ENCODE measurements around the gene MS4A10. TPM values are rescaled to one million over a fixed set of nuclear protein-coding genes. Genes with fewer than 3 reads are reported as not detected.
"Not testable (repeated sequence)": the region's sequence is repeated elsewhere in the genome, so short reads cannot be mapped to it uniquely, and the experiment has no call there.

The MS4A10 gene
- total and polyA plus RNA-seq, 8 donors, result 0.08 to 0.13 (median 0.10) TPM; not detected in 3

DNA sequence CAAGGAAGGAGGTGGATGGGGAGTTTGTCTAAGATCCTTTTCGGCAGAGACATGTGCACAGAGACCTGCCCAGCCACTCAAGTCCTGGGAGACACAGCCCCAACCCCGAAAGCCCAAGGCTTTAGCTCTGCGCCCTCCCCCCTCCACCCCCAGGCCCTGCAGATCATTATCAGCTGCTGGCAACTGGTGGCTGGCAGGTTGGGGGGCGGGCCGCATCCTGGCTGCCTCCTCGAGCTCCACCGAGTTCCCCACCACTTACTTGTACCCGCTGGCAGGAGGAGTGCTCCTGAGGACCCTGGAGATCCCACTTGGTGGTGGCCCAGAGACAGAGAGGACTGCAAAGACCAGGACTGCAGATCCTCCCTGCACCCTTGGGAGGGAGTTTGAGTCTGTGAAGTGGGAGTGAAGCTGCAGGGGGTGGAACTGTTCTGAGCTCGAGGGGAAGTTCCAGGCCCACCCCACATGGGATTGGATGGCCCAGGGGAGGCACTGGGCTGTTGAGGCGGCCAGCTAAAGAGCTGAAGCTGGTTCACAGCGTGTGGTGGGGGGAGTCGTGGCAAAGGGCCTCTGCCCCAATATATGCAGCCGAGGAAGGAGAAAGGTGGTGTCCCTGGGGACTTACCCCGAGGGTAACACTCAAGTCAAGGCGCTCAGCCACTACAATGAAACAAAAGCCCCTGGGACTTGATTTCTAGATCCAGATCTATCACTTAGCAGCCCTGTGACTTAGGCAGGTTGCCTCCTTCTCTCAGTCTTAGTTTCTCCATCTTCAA is 36.9 kb downstream of the MS4A10 start:
- Histone ChIP-seq H3K36me3 (no peaks in the 10 kb centered on the region), H3K27me3 (peaks cover 13 to 68% of the 10 kb centered on the region in 2 donors), H3K27ac (no peak overlapping the region), H3K4me1 (no peaks in the 10 kb centered on the region), H3K4me3 (no peak overlapping the region), H3K9me3 (peaks cover 0 to 7% of the 10 kb centered on the region in 2 donors)
- intact Hi-C loops (cut with DNase I), result no loop called here
- no peak for TF ChIP-seq CTCF (IDR thresholded peaks at IDR 0.05)
- ATAC-seq, result no peak
- no peak for DNase-seq

DNA sequence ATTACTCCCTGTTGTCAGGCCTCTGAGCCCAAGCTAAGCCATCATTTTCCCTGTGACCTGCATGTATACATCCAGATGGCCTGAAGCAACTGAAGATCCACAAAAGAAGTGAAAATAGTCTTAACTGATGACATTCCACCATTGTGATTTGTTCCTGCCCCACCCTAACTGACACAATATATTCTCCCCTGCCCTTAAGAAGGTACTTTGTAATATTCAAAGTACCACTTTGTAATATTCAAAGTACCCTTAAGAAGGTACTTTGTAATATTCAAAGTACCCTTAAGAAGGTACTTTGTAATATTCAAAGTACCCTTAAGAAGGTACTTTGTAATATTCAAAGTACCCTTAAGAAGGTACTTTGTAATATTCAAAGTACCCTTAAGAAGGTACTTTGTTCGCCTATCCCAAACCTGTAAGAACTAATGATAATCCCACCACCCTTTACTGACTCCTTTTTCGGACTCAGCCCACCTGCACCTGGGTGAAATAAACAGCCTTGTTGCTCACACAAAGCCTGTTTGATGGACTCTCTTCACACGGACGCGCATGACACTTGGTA is 38.7 kb downstream of the MS4A10 start:
- H3K4me1 ChIP-seq; DNase-seq; H3K27ac ChIP-seq; H3K36me3 ChIP-seq; H3K9me3 ChIP-seq; H3K4me3 ChIP-seq; intact Hi-C loops (cut with DNase I): not testable (repeated sequence)
- peak; percentile 72 for ATAC-seq
- peaks cover 13 to 68% of the 10 kb centered on the region in 2 donors for H3K27me3 ChIP-seq

DNA sequence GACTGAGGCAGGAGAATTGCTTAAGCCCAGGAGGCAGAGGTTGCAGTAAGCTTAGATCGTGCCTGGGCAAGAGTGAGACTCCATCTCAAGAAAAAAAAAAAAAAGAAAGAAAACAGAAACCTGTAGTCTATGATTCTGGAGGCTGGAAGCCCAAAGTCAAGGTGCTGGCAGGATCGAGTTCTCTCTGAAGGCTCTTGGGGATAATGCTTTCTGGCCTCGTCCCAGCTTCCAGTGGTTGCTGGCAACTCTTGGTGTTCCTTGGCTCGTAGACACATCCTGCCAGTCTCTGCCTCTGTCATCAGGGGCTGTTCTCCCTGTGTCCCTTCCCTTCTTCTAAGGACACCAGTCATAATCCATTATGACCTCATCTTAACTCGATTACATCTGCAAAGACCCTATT is 40.0 kb downstream of the MS4A10 start:
- no peaks in the 10 kb centered on the region for H3K36me3 ChIP-seq
- intact Hi-C loops (cut with DNase I), result no loop called here
- H3K27ac ChIP-seq, result no peak overlapping the region
- no peak overlapping the region for H3K4me3 ChIP-seq
- TF ChIP-seq CTCF (IDR thresholded peaks at IDR 0.05), result no peak
- no peaks in the 10 kb centered on the region for H3K4me1 ChIP-seq
- peaks cover 13 to 77% of the 10 kb centered on the region in 2 donors for H3K27me3 ChIP-seq
- H3K9me3 ChIP-seq, result no peaks in the 10 kb centered on the region
- ATAC-seq (no peak), DNase-seq (no peak)

DNA sequence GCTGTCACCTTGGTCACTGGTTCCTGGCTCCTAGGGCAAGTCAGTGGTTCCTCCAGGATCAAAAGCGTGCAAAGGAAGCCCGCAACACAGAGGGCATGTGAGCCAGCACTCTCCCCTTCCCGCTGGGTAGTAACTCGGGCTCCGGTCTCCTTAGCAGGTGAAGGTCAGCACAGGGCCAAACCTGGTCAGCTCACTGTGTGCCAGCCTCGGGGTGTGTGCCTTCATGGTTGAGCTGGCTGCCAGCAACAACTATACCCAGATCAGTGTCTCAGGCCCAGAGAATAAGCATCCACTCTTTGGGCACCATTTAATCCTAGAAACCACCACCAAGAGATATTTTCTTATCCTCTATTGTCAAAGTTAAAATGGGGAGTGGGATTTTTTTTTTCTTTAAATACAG is 40.7 kb downstream of the MS4A10 start:
- H3K9me3 ChIP-seq, result no peaks in the 10 kb centered on the region
- peaks cover 13 to 77% of the 10 kb centered on the region in 2 donors for H3K27me3 ChIP-seq
- intact Hi-C loops (cut with DNase I), result no loop called here
- ATAC-seq (no peak), DNase-seq (no peak)
- no peak overlapping the region for H3K4me3 ChIP-seq
- no peaks in the 10 kb centered on the region for H3K4me1 ChIP-seq
- H3K27ac ChIP-seq, result no peak overlapping the region
- no peak for TF ChIP-seq CTCF (IDR thresholded peaks at IDR 0.05)
- H3K36me3 ChIP-seq, result no peaks in the 10 kb centered on the region

DNA sequence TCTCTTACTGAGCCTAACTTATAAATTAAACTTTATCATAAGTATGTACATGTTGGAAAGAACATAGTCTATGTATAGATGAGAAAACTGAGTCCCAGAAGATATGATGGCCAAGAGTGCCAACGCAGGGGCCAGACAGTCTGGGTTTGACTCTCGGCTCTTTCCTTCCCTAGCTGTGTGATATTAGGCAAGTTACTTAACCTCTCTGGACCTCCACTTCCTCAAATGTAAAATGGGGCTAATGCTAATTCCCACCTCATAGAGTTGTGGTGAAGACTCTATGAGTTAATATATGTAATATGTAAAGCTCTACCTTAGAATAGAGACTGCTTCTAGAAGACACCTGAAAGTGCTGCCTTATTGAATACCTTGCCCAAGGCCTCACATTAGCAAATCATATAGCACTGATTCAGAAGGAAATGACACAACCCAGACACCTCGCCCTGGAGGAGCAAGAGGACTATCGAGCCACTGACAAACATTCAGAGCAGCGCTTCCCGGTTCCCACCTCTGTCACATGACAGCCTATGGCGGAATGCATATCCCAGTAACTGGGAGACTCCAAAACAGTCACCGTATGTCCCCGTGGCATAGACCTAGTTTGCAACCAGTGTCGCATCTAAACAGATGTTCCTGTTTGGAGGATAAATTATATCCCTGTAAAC is 45.5 kb downstream of the MS4A10 start:
- Histone ChIP-seq H3K36me3 (no peaks in the 10 kb centered on the region), H3K9me3 (no peaks in the 10 kb centered on the region), H3K4me3 (no peak overlapping the region), H3K27me3 (peaks cover 9 to 86% of the 10 kb centered on the region in 2 donors), H3K27ac (no peak overlapping the region), H3K4me1 (peaks cover 0 to 8% of the 10 kb centered on the region in 2 donors)
- intact Hi-C loops (cut with DNase I), result loop anchor here in 1 of 2 donors (10.0 kb wide), 1 partner anchor 354 kb away; no protein-coding TSS in a partner anchor
- no peak for TF ChIP-seq CTCF (IDR thresholded peaks at IDR 0.05)
- no peak for DNase-seq
- ATAC-seq, result no peak
